HAP-1 (cell line): ENCODE measurements around the gene GPRIN2.
"Not testable (repeated sequence)": the region's sequence is repeated elsewhere in the genome, so short reads cannot be mapped to it uniquely, and the experiment has no call there.

Source experiments
- DNase-seq, 2 experiments: peaks; one replicate each; pipeline ENCODE4 v3.0.0-alpha.2; 2016 to 2020; ENCODE audit warnings: low spot score in 2 of 2
- H3K27me3 ChIP-seq: fragments of 250-450 bp; sonication (Bioruptor Pico); 2 replicates; pipeline ENCODE4 v1.5.1; 2020; ENCODE audit warnings: low read depth, mild to moderate bottlenecking, moderate library complexity
- H3K36me3 ChIP-seq: fragments of 250-450 bp; sonication (Bioruptor Pico); replicated peaks from 2 replicates; pipeline ENCODE4 v1.5.1; 2020; ENCODE audit warnings: mild to moderate bottlenecking
- H3K4me1 ChIP-seq: fragments of 250-450 bp; sonication (Bioruptor Pico); 2 replicates; pipeline ENCODE4 v1.5.1; 2020; ENCODE audit warnings: mild to moderate bottlenecking
- H3K4me3 ChIP-seq: fragments of 250-450 bp; sonication (Bioruptor Pico); 2 replicates; pipeline ENCODE4 v1.5.1; 2020; ENCODE audit warnings: mild to moderate bottlenecking, moderate library complexity
- H3K9me3 ChIP-seq: fragments of 250-450 bp; sonication (Bioruptor Pico); 2 replicates; pipeline ENCODE4 v1.5.1; 2020; ENCODE audit warnings: mild to moderate bottlenecking, moderate library complexity
- in situ Hi-C: fragments of 300-500 bp; cut with MboI; formaldehyde crosslinking; loops from 3 replicates; pipeline ENCODE4 v1.14.3; 2020; ENCODE audit warnings: low sequenced_read_pairs, inconsistent platforms, mixed read lengths

GPRIN2 gene

DNA sequence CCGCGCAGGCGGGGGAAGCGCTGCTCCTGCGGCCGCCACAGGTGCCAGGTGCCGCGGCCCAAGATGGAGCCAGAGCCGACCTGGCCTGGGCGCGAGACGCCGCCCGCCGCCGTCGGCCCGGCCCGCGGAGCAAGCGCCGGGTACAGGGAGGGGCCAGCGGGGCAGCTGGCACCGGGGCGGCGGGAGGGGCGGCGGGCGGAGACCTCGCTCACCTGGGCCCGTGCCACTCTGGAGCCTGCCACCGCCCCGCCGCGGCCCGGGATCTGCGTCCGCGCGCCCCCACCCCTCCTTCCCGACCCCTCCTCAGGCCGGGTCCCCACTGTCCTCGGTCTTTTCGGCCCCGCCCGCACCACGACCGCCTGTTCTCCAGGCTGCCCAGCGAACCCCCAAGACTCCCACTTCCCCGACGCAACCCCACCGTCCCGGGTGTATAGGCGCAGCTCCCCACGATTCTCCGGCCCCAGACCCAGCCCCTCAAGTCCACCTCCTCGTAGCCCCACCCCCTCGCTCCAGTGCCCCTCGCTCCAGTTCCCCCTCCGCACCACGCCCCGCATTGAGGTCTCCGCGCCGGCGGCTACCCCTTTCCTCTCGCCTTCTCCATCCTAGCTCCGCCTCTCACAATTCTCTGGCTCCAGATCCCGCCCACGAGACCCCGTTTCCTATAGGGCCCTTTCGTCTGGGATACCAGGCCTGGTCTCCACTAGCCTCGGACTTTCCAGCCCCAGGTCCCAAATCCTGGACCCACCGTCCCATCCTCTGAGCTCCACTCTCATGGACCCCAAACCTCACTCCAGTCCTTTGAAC is at the start of gene GPRIN2:
Gene GPRIN2 (minus strand): TSS at position 144 of the 804 bp plus-strand sequence. CDS start 5,922 bp downstream, outside the sequence.
- peak in 1 of 2 experiments; percentile 42 for DNase-seq
- Histone ChIP-seq H3K36me3 (no peaks in the 10 kb centered on the region), H3K27me3 (no peaks in the 10 kb centered on the region), H3K4me3 (peak within 1 kb of the TSS; percentile 23), H3K4me1 (no peaks in the 10 kb centered on the region), H3K9me3 (no peaks in the 10 kb centered on the region)
- in situ Hi-C loops, result no loop called here

DNA sequence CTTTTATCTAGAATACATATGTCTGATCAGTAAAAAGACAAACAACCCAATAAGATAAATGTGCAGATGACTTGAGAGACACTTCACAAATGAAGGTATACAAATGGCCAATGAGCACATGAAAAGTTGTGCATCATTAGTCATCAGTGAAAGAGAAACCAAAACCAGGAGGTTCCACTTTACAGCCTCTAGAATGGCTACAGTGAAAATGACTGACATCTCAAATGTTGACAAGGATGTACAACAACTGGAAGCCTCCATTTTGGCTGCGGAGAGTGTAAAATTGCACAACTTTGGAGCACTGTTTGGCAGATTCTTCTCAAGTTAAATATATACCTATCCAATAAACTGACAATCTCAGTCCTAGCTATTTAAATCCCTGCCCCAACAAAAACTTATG is 44.1 kb upstream of the GPRIN2 start:
- H3K27me3 ChIP-seq, H3K4me3 ChIP-seq, in situ Hi-C loops, H3K36me3 ChIP-seq, H3K4me1 ChIP-seq, DNase-seq, H3K9me3 ChIP-seq: not testable (repeated sequence)

GRCh38 chr10:46597616-46598246 is 41.3 kb upstream of the GPRIN2 start:
- H3K4me3 ChIP-seq, H3K4me1 ChIP-seq, H3K36me3 ChIP-seq, H3K27me3 ChIP-seq, in situ Hi-C loops, H3K9me3 ChIP-seq: not testable (repeated sequence)
- peak in 1 of 2 experiments; percentile 25 for DNase-seq

GRCh38 chr10:46596570-46596969 is 40.1 kb upstream of the GPRIN2 start:
- H3K27me3 ChIP-seq, H3K4me3 ChIP-seq, H3K9me3 ChIP-seq, in situ Hi-C loops, DNase-seq, H3K4me1 ChIP-seq, H3K36me3 ChIP-seq: not testable (repeated sequence)

- H3K27me3 ChIP-seq, in situ Hi-C loops: not testable (repeated sequence)
These were observed 38.1 kb upstream of the GPRIN2 start for GRCh38 chr10:46594453-46595063.

DNA sequence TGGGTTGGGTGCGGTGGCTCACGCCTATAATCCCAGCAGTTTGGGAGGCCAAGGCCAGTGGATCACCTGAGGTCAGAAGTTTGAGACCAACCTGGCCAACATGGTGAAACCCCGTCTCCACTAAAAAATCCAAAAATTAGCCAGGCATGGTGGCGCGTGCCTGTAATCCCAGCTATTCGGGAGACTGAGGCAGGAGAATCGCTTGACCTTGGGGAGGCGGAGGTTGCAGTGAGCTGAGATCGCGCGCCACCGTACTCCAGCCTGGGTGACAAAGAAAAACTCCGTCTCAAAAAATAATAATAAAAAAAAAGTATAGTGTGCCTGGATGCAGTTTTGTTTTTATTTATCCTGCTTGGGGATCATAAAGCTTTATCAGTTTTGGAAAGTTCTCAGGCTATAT is 36.8 kb upstream of the GPRIN2 start:
- in situ Hi-C loops, H3K4me3 ChIP-seq, H3K9me3 ChIP-seq, H3K27me3 ChIP-seq, DNase-seq, H3K4me1 ChIP-seq, H3K36me3 ChIP-seq: not testable (repeated sequence)

More at GRCh38 chr10:46594453-46595063, 38.1 kb upstream of the GPRIN2 start:
- H3K36me3 ChIP-seq, H3K9me3 ChIP-seq, H3K4me3 ChIP-seq, DNase-seq, H3K4me1 ChIP-seq: not testable (repeated sequence)

DNA sequence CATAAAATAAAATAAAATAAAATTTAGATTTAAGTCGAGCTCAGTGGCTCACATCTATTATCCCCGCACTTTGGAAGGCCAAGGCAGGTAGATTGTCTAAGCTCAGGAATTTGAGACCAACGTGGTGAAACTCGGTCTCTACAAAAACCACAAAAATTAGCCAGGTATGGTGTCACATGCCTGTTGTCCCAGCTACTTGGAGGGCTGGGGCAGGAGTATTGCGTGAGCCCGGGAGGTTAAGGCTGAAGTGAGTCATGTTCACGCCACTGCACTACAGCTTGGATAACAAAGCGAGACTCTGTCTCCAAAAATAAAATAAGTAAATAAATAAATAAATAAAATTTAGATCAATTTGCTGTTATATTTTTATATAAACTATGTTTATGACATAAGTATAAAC is 34.6 kb upstream of the GPRIN2 start:
- H3K36me3 ChIP-seq, DNase-seq, H3K4me3 ChIP-seq, H3K27me3 ChIP-seq, in situ Hi-C loops, H3K4me1 ChIP-seq, H3K9me3 ChIP-seq: not testable (repeated sequence)

DNA sequence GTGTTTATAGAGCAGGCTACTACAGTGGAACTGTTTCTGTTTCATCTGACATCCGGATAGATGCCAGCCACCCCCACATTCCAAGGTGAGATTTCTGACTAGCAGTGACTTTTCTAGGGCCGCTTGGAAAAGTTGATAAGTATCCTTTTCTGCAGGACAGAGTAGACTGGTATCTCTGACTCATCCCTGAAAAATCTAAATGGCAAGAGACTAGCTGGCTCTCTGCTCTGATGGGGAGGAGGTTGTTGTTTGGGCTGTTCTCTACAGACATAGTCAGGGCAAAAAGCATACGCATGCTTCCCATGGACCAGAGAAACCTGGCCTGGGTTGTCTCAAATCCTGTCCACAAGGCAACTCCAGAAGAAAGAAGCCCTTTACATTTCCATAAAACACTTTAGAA is 33.1 kb upstream of the GPRIN2 start:
- H3K9me3 ChIP-seq, H3K4me3 ChIP-seq, H3K4me1 ChIP-seq, DNase-seq, H3K36me3 ChIP-seq, H3K27me3 ChIP-seq, in situ Hi-C loops: not testable (repeated sequence)

GRCh38 chr10:46588221-46588620 is 31.8 kb upstream of the GPRIN2 start:
- H3K36me3 ChIP-seq, H3K27me3 ChIP-seq, H3K9me3 ChIP-seq, H3K4me3 ChIP-seq, DNase-seq, in situ Hi-C loops, H3K4me1 ChIP-seq: not testable (repeated sequence)

- H3K4me1 ChIP-seq, H3K9me3 ChIP-seq, in situ Hi-C loops, H3K4me3 ChIP-seq, DNase-seq, H3K36me3 ChIP-seq, H3K27me3 ChIP-seq: not testable (repeated sequence)
These were observed 31.1 kb upstream of the GPRIN2 start for GRCh38 chr10:46587546-46587945.

DNA sequence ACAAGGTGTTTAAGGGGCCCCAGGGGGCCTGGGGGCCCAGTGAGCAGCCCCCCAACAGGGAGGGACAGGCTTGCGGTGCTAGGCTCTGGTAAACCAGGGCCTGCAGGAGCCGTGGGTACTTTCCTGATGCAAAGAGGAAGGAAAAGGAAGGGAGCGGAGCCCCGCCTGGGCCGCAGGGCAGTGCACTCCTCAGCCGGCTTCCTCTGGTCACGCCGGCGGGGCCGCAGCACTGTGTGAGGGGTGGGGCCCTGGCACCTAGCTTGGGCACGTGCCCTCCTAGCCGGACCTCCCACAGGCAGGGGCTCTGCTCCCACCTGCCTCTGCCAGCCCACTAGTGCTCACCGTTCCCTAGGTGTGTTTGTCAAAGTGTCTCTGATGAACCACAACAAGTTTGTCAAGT is 28.8 kb upstream of the GPRIN2 start:
- H3K27me3 ChIP-seq, H3K9me3 ChIP-seq, H3K4me1 ChIP-seq, H3K36me3 ChIP-seq, in situ Hi-C loops, DNase-seq, H3K4me3 ChIP-seq: not testable (repeated sequence)

GRCh38 chr10:46584196-46584595 is 27.7 kb upstream of the GPRIN2 start:
- H3K36me3 ChIP-seq, DNase-seq, in situ Hi-C loops, H3K9me3 ChIP-seq, H3K4me1 ChIP-seq, H3K27me3 ChIP-seq, H3K4me3 ChIP-seq: not testable (repeated sequence)

GRCh38 chr10:46582568-46582967 is 26.1 kb upstream of the GPRIN2 start:
- H3K36me3 ChIP-seq, H3K27me3 ChIP-seq, H3K4me3 ChIP-seq, DNase-seq, in situ Hi-C loops, H3K9me3 ChIP-seq, H3K4me1 ChIP-seq: not testable (repeated sequence)

- in situ Hi-C loops, H3K27me3 ChIP-seq, H3K36me3 ChIP-seq, H3K4me3 ChIP-seq, H3K4me1 ChIP-seq, DNase-seq, H3K9me3 ChIP-seq: not testable (repeated sequence)
These were observed 25.5 kb upstream of the GPRIN2 start for GRCh38 chr10:46581997-46582396.
